HepG2 (cell line): ENCODE results near the gene NACC2.

ENCODE experiments used
- CAMTA2 ChIP-seq: sonication (generic); formaldehyde crosslinking; IDR thresholded peaks from 2 replicates; pipeline ENCODE4 v1.4.0; 2020; ENCODE audit warnings: mild to moderate bottlenecking, missing genetic modification reagents, borderline replicate concordance
- CTCF ChIP-seq: sonication (generic); formaldehyde crosslinking; IDR thresholded peaks from 2 replicates; pipeline ENCODE4 v1.5.0; 2020; ENCODE audit warnings: mild to moderate bottlenecking, missing genetic modification reagents, moderate library complexity
- MIXL1 ChIP-seq: IDR thresholded peaks from 2 replicates; pipeline ENCODE4 v1.6.1; 2016
- SIN3A ChIP-seq: IDR thresholded peaks from 2 replicates; pipeline ENCODE4 v1.6.1; 2011; ENCODE audit warnings: low read depth, mild to moderate bottlenecking, control low read depth, low read length, borderline replicate concordance
- SMAD3 ChIP-seq: sonication (generic); formaldehyde crosslinking; IDR thresholded peaks from 2 replicates; pipeline ENCODE4 v1.4.0; 2020; ENCODE audit warnings: missing genetic modification reagents

- no peak for TF ChIP-seq CAMTA2 (CRISPR knock-in tag)
- no peak for TF ChIP-seq MIXL1 (CRISPR knock-in tag)
- TF ChIP-seq CTCF, result no peak
- TF ChIP-seq SIN3A, result peak; percentile 73; the same call in 1 of the 2 replicates
- TF ChIP-seq SMAD3, result peak; percentile 66; the same call in 1 of the 2 replicates
These were observed 43.1 kb downstream of the NACC2 start for GRCh38 chr9:136051837-136052471.
